ENCODE results near the gene FAM89A. TPM values are rescaled to one million over a fixed set of nuclear protein-coding genes. Genes with fewer than 3 reads are reported as not detected.
A peak's percentile ranks its signal among the peaks of the same experiment; 100 is the strongest.

The FAM89A gene
- polyA plus RNA-seq (2013, experiment 1 of 2) = 8.5 TPM
- 7.9 TPM for polyA plus RNA-seq (2013, experiment 2 of 2)

- Histone ChIP-seq H3K4me3 (ENCODE audit: low read length in 2 of 2) (peak within 1 kb of the TSS; percentile 73 to 89), H3K9ac (ENCODE audit: low read depth, low read length, poor library complexity) (peak within 1 kb of the TSS; percentile 79), H3K4me2 (ENCODE audit: insufficient read depth, low read length, poor library complexity, severe bottlenecking) (peak within 1 kb of the TSS; percentile 97), H3K18ac (ENCODE audit: low read length) (peak within 1 kb of the TSS; percentile 94), H3K14ac (ENCODE audit: low read length) (peak within 1 kb of the TSS; percentile 87), H4K8ac (ENCODE audit: low read depth, low read length) (no peak within 1 kb of the TSS), H2BK12ac (ENCODE audit: low read length) (peak within 1 kb of the TSS; percentile 77), H2AK5ac (ENCODE audit: low read depth, low read length) (peak within 1 kb of the TSS; percentile 83), H3K4ac (ENCODE audit: low read length) (no peak within 1 kb of the TSS), H3K36me3 (replicated peaks in 1 of 2; ENCODE audit: control insufficient read depth in 2 of 2, insufficient read depth in 2 of 2, low read length in 2 of 2) (no peaks in the 10 kb centered on the region), H2BK120ac (ENCODE audit: low read depth, low read length) (peak within 1 kb of the TSS; percentile 39), H2AFZ (ENCODE audit: low read length) (peak within 1 kb of the TSS; percentile 97), H4K91ac (ENCODE audit: low read depth, low read length, poor library complexity) (no peak within 1 kb of the TSS), H2BK15ac (ENCODE audit: low read length) (peak within 1 kb of the TSS; percentile 41), H3K23ac (ENCODE audit: low read depth, low read length, poor library complexity) (peak within 1 kb of the TSS; percentile 98), H3K79me1 (ENCODE audit: low read depth, low read length) (no peaks in the 10 kb centered on the region), H3K4me1 (ENCODE audit: control insufficient read depth in 2 of 2, insufficient read depth in 1 of 2, low read depth in 1 of 2, low read length in 2 of 2) (peaks cover 5 to 7% of the 10 kb centered on the region in 2 donors), H3K27ac (replicated peaks; ENCODE audit: low read length) (no peak within 1 kb of the TSS), H3K27me3 (ENCODE audit: control insufficient read depth in 3 of 3, insufficient read depth in 3 of 3, low read depth in 1 of 3, low read length in 3 of 3) (peaks cover 5 to 40% (median 22%) of the 10 kb centered on the region in 3 experiments), H2BK5ac (ENCODE audit: low read length) (no peak within 1 kb of the TSS), H3K9me3 (replicated peaks in 1 of 2; ENCODE audit: control insufficient read depth in 2 of 2, insufficient read depth in 1 of 2, low read depth in 1 of 2, low read length in 2 of 2) (peaks cover 0 to 7% of the 10 kb centered on the region in 2 donors)
- WGBS, 2 donors (ENCODE audit: extremely low coverage in 2 of 2, insufficient read length in 2 of 2, insufficient replicate concordance in 1 of 2) = no CpG with 5 or more reads among the region's 82 CpGs
- DNase-seq (ENCODE audit: low spot score) = peak; percentile 35
Observed at GRCh38 chr1:231040019-231040799, at the start of gene FAM89A. TSS of gene FAM89A (minus strand) at chr1:231040254. CDS start at chr1:231040211, 43 bp downstream.

GRCh38 chr1:231084353-231084752 lies 44.3 kb upstream of the FAM89A start:
- Histone ChIP-seq H3K4me2 (ENCODE audit: insufficient read depth, low read length, poor library complexity, severe bottlenecking) (no peak overlapping the region), H3K9me3 (replicated peaks in 1 of 2; ENCODE audit: control insufficient read depth in 2 of 2, insufficient read depth in 1 of 2, low read depth in 1 of 2, low read length in 2 of 2) (no peaks in the 10 kb centered on the region), H3K27me3 (ENCODE audit: control insufficient read depth in 3 of 3, insufficient read depth in 3 of 3, low read depth in 1 of 3, low read length in 3 of 3) (no peaks in the 10 kb centered on the region), H2BK15ac (ENCODE audit: low read length) (no peak overlapping the region), H3K4me3 (ENCODE audit: low read length in 2 of 2) (no peak overlapping the region), H4K8ac (ENCODE audit: low read depth, low read length) (no peak overlapping the region), H3K27ac (replicated peaks; ENCODE audit: low read length) (no peak overlapping the region), H3K4me1 (ENCODE audit: control insufficient read depth in 2 of 2, insufficient read depth in 1 of 2, low read depth in 1 of 2, low read length in 2 of 2) (no peaks in the 10 kb centered on the region), H3K18ac (ENCODE audit: low read length) (no peak overlapping the region), H3K23ac (ENCODE audit: low read depth, low read length, poor library complexity) (no peak overlapping the region), H3K79me1 (ENCODE audit: low read depth, low read length) (no peaks in the 10 kb centered on the region), H3K14ac (ENCODE audit: low read length) (no peak overlapping the region), H2BK120ac (ENCODE audit: low read depth, low read length) (no peak overlapping the region), H2AFZ (ENCODE audit: low read length) (no peak overlapping the region), H3K9ac (ENCODE audit: low read depth, low read length, poor library complexity) (no peak overlapping the region), H3K4ac (ENCODE audit: low read length) (no peak overlapping the region), H2BK5ac (ENCODE audit: low read length) (no peak overlapping the region), H2BK12ac (ENCODE audit: low read length) (no peak overlapping the region), H2AK5ac (ENCODE audit: low read depth, low read length) (no peak overlapping the region), H3K36me3 (replicated peaks in 1 of 2; ENCODE audit: control insufficient read depth in 2 of 2, insufficient read depth in 2 of 2, low read length in 2 of 2) (no peaks in the 10 kb centered on the region), H4K91ac (ENCODE audit: low read depth, low read length, poor library complexity) (no peak overlapping the region)
- WGBS, 2 donors (ENCODE audit: extremely low coverage in 2 of 2, insufficient read length in 2 of 2, insufficient replicate concordance in 1 of 2) = no CpG with 5 or more reads among the region's 5 CpGs
- DNase-seq (ENCODE audit: low spot score) = no peak

GRCh38 chr1:231079163-231079562 lies 39.1 kb upstream of the FAM89A start:
- DNase-seq (ENCODE audit: low spot score) = no peak
- H3K4ac ChIP-seq (ENCODE audit: low read length) = no peak overlapping the region
- peaks cover 0 to 14% (median 0%) of the 10 kb centered on the region in 3 experiments for H3K27me3 ChIP-seq (ENCODE audit: control insufficient read depth in 3 of 3, insufficient read depth in 3 of 3, low read depth in 1 of 3, low read length in 3 of 3)
- no peak overlapping the region for H3K4me3 ChIP-seq (ENCODE audit: low read length in 2 of 2)
- H3K14ac ChIP-seq (ENCODE audit: low read length) = no peak overlapping the region
- H2BK120ac ChIP-seq (ENCODE audit: low read depth, low read length) = no peak overlapping the region
- H2BK15ac ChIP-seq (ENCODE audit: low read length) = no peak overlapping the region
- H2AFZ ChIP-seq (ENCODE audit: low read length) = no peak overlapping the region
- no peaks in the 10 kb centered on the region for H3K9me3 ChIP-seq (replicated peaks in 1 of 2; ENCODE audit: control insufficient read depth in 2 of 2, insufficient read depth in 1 of 2, low read depth in 1 of 2, low read length in 2 of 2)
- H3K18ac ChIP-seq (ENCODE audit: low read length) = no peak overlapping the region
- H3K9ac ChIP-seq (ENCODE audit: low read depth, low read length, poor library complexity) = no peak overlapping the region
- no CpG with 5 or more reads among the region's 4 CpGs for WGBS, 2 donors (ENCODE audit: extremely low coverage in 2 of 2, insufficient read length in 2 of 2, insufficient replicate concordance in 1 of 2)
- no peak overlapping the region for H4K8ac ChIP-seq (ENCODE audit: low read depth, low read length)
- no peaks in the 10 kb centered on the region for H3K36me3 ChIP-seq (replicated peaks in 1 of 2; ENCODE audit: control insufficient read depth in 2 of 2, insufficient read depth in 2 of 2, low read length in 2 of 2)
- no peaks in the 10 kb centered on the region for H3K4me1 ChIP-seq (ENCODE audit: control insufficient read depth in 2 of 2, insufficient read depth in 1 of 2, low read depth in 1 of 2, low read length in 2 of 2)
- no peak overlapping the region for H3K4me2 ChIP-seq (ENCODE audit: insufficient read depth, low read length, poor library complexity, severe bottlenecking)
- H2AK5ac ChIP-seq (ENCODE audit: low read depth, low read length) = no peak overlapping the region
- H2BK5ac ChIP-seq (ENCODE audit: low read length) = no peak overlapping the region
- no peak overlapping the region for H2BK12ac ChIP-seq (ENCODE audit: low read length)
- no peak overlapping the region for H4K91ac ChIP-seq (ENCODE audit: low read depth, low read length, poor library complexity)
- no peak overlapping the region for H3K27ac ChIP-seq (replicated peaks; ENCODE audit: low read length)
- no peak overlapping the region for H3K23ac ChIP-seq (ENCODE audit: low read depth, low read length, poor library complexity)
- H3K79me1 ChIP-seq (ENCODE audit: low read depth, low read length) = no peaks in the 10 kb centered on the region

GRCh38 chr1:231078250-231078649 lies 38.2 kb upstream of the FAM89A start:
- H3K4me3 ChIP-seq (ENCODE audit: low read length in 2 of 2) = no peak overlapping the region
- H3K79me1 ChIP-seq (ENCODE audit: low read depth, low read length) = no peaks in the 10 kb centered on the region
- H3K4ac ChIP-seq (ENCODE audit: low read length) = no peak overlapping the region
- DNase-seq (ENCODE audit: low spot score) = no peak
- no peak overlapping the region for H2AK5ac ChIP-seq (ENCODE audit: low read depth, low read length)
- no peak overlapping the region for H4K91ac ChIP-seq (ENCODE audit: low read depth, low read length, poor library complexity)
- H3K4me2 ChIP-seq (ENCODE audit: insufficient read depth, low read length, poor library complexity, severe bottlenecking) = no peak overlapping the region
- no peak overlapping the region for H4K8ac ChIP-seq (ENCODE audit: low read depth, low read length)
- H2BK15ac ChIP-seq (ENCODE audit: low read length) = no peak overlapping the region
- H2BK12ac ChIP-seq (ENCODE audit: low read length) = no peak overlapping the region
- H3K27ac ChIP-seq (replicated peaks; ENCODE audit: low read length) = no peak overlapping the region
- H3K27me3 ChIP-seq (ENCODE audit: control insufficient read depth in 3 of 3, insufficient read depth in 3 of 3, low read depth in 1 of 3, low read length in 3 of 3) = peaks cover 0 to 14% (median 0%) of the 10 kb centered on the region in 3 experiments
- H2BK5ac ChIP-seq (ENCODE audit: low read length) = no peak overlapping the region
- H3K14ac ChIP-seq (ENCODE audit: low read length) = no peak overlapping the region
- H2AFZ ChIP-seq (ENCODE audit: low read length) = no peak overlapping the region
- no peaks in the 10 kb centered on the region for H3K4me1 ChIP-seq (ENCODE audit: control insufficient read depth in 2 of 2, insufficient read depth in 1 of 2, low read depth in 1 of 2, low read length in 2 of 2)
- H3K9me3 ChIP-seq (replicated peaks in 1 of 2; ENCODE audit: control insufficient read depth in 2 of 2, insufficient read depth in 1 of 2, low read depth in 1 of 2, low read length in 2 of 2) = no peaks in the 10 kb centered on the region
- H3K23ac ChIP-seq (ENCODE audit: low read depth, low read length, poor library complexity) = no peak overlapping the region
- H3K36me3 ChIP-seq (replicated peaks in 1 of 2; ENCODE audit: control insufficient read depth in 2 of 2, insufficient read depth in 2 of 2, low read length in 2 of 2) = no peaks in the 10 kb centered on the region
- H3K18ac ChIP-seq (ENCODE audit: low read length) = no peak overlapping the region
- H3K9ac ChIP-seq (ENCODE audit: low read depth, low read length, poor library complexity) = no peak overlapping the region
- no CpG with 5 or more reads among the region's 7 CpGs for WGBS, 2 donors (ENCODE audit: extremely low coverage in 2 of 2, insufficient read length in 2 of 2, insufficient replicate concordance in 1 of 2)
- H2BK120ac ChIP-seq (ENCODE audit: low read depth, low read length) = no peak overlapping the region

Data from neuronal stem cell (in vitro differentiated cells).